ENCODE data around the gene OCLN.
"Not testable (repeated sequence)": the region's sequence is repeated elsewhere in the genome, so short reads cannot be mapped to it uniquely, and the experiment has no call there.

OCLN gene

GRCh38 chr5:69606839-69607238 lies 114.2 kb downstream of the OCLN start:
- H3K4me3 ChIP-seq (ENCODE audit: low read length in 2 of 2); H3K9ac ChIP-seq (ENCODE audit: low read depth in 1 of 2, low read length in 2 of 2); H3K27ac ChIP-seq (ENCODE audit: low read depth in 2 of 2, low read length in 2 of 2); H3K4me1 ChIP-seq (ENCODE audit: control insufficient read depth in 2 of 2, insufficient read depth in 2 of 2, low read length in 2 of 2); H3K36me3 ChIP-seq (ENCODE audit: control insufficient read depth in 2 of 2, insufficient read depth in 2 of 2, low read length in 2 of 2); H3K27me3 ChIP-seq (ENCODE audit: control insufficient read depth in 2 of 2, insufficient read depth in 2 of 2, low read length in 2 of 2); H3K9me3 ChIP-seq (ENCODE audit: control insufficient read depth in 2 of 2, low read length in 2 of 2): not testable (repeated sequence)

Measured in mucosa of rectum (tissue), 2 donors.